Left renal pelvis (tissue), 4 donors: ENCODE data around the gene GPR27. TPM values are rescaled to one million over a fixed set of nuclear protein-coding genes. Genes with fewer than 3 reads are reported as not detected.

Source experiments
- DNase-seq, 4 donors: peaks; one replicate each; pipeline ENCODE4 v3.0.0-alpha.2; 2013; ENCODE audit warnings: low read depth in 4 of 4, low spot score in 3 of 4
- polyA plus RNA-seq, 4 donors: library from polyadenylated mRNA; unstranded; fragments of 120-200 nt; gene quantifications; one replicate each; pipeline ENCODE4 v1.2.1, GENCODE V29; 2013; ENCODE audit not compliant: insufficient read length in 4 of 4

GPR27 gene
- polyA plus RNA-seq, 4 donors, result 7.2 to 9.9 (median 8.9) TPM

- no peak for DNase-seq
Measured at GRCh38 chr3:71728632-71729342, 24.9 kb upstream of the GPR27 start.

GRCh38 chr3:71732637-71733036, 21.0 kb upstream of the GPR27 start:
- no peak for DNase-seq

GRCh38 chr3:71733319-71733718, 20.3 kb upstream of the GPR27 start:
- no peak for DNase-seq

- no peak for DNase-seq
Measured at GRCh38 chr3:71734881-71735280, 18.8 kb upstream of the GPR27 start.

- no peak for DNase-seq
Measured at GRCh38 chr3:71742621-71743020, 11.0 kb upstream of the GPR27 start.

GRCh38 chr3:71744738-71745137, 8.9 kb upstream of the GPR27 start:
- DNase-seq, result no peak

- no peak for DNase-seq
Measured at GRCh38 chr3:71751602-71752001, 2.1 kb upstream of the GPR27 start.

GRCh38 chr3:71752831-71753700, 589 bp upstream of the GPR27 start:
- no peak for DNase-seq

- DNase-seq, result no peak
Measured at GRCh38 chr3:71754610-71755253, 1.1 kb downstream of the GPR27 start.

- DNase-seq, result no peak
Measured at GRCh38 chr3:71758091-71758490, 4.4 kb downstream of the GPR27 start.

GRCh38 chr3:71759401-71759800, 5.7 kb downstream of the GPR27 start:
- DNase-seq, result no peak

- no peak for DNase-seq
Measured at GRCh38 chr3:71760140-71760539, 6.5 kb downstream of the GPR27 start.

- DNase-seq, result no peak
Measured at GRCh38 chr3:71763426-71763825, 9.8 kb downstream of the GPR27 start.

GRCh38 chr3:71771126-71771525, 17.5 kb downstream of the GPR27 start:
- no peak for DNase-seq

- DNase-seq, result no peak
Measured at GRCh38 chr3:71771884-71772283, 18.2 kb downstream of the GPR27 start.

- no peak for DNase-seq
Measured at GRCh38 chr3:71776538-71776937, 22.9 kb downstream of the GPR27 start.

- no peak for DNase-seq
Measured at GRCh38 chr3:71778353-71778752, 24.7 kb downstream of the GPR27 start.

GRCh38 chr3:71779674-71780377, 26.2 kb downstream of the GPR27 start:
- no peak for DNase-seq

- DNase-seq, result no peak
Measured at GRCh38 chr3:71780430-71780829, 26.8 kb downstream of the GPR27 start.

GRCh38 chr3:71783152-71783551, 29.5 kb downstream of the GPR27 start:
- no peak for DNase-seq
